Activated CD4-positive, alpha-beta T cell treated with anti-CD3 and anti-CD28 coated beads, Interleukin-2, amount 50 U/mL, for 1 hour (primary cell): ENCODE results near the gene C1orf174.
A peak's percentile ranks its signal among the peaks of the same experiment; 100 is the strongest.

Experiments
- DNase-seq: peaks from one replicate; pipeline ENCODE4 v3.0.0-alpha.2; 2020

C1orf174 gene

GRCh38 chr1:3864884-3865283, 35.2 kb downstream of the C1orf174 start:
- DNase-seq, result no peak

- DNase-seq, result no peak
Measured at GRCh38 chr1:3863231-3863935, 36.7 kb downstream of the C1orf174 start.

GRCh38 chr1:3858231-3858981, 41.7 kb downstream of the C1orf174 start:
- peak; percentile 8 for DNase-seq

- no peak for DNase-seq
Measured at GRCh38 chr1:3857791-3858129, 42.3 kb downstream of the C1orf174 start.

GRCh38 chr1:3856923-3857790, 42.9 kb downstream of the C1orf174 start, which contains the start of the genes CEP104 and DFFB:
Gene CEP104 (minus strand): TSS chr1:3857211. CDS start chr1:3852407, 4,804 bp downstream.
Gene DFFB (plus strand): TSS chr1:3857476. CDS start chr1:3857604, 128 bp downstream.
- DNase-seq, result peak; percentile 96

- no peak for DNase-seq
Measured at GRCh38 chr1:3852711-3853485, 47.2 kb downstream of the C1orf174 start.

- no peak for DNase-seq
Measured at GRCh38 chr1:3852091-3852490, 48.0 kb downstream of the C1orf174 start.

- DNase-seq, result no peak
Measured at GRCh38 chr1:3851292-3851691, 48.8 kb downstream of the C1orf174 start.

GRCh38 chr1:3850857-3851256, 49.2 kb downstream of the C1orf174 start:
- DNase-seq, result no peak

- no peak for DNase-seq
Measured at GRCh38 chr1:3847081-3847480, 53.0 kb downstream of the C1orf174 start.

- DNase-seq, result no peak
Measured at GRCh38 chr1:3846541-3846940, 53.5 kb downstream of the C1orf174 start.

GRCh38 chr1:3842912-3843311, 57.2 kb downstream of the C1orf174 start:
- no peak for DNase-seq

- DNase-seq, result no peak
Measured at GRCh38 chr1:3841491-3841890, 58.6 kb downstream of the C1orf174 start.
